ENCODE data around the gene TSHZ2. TPM values are rescaled to one million over a fixed set of nuclear protein-coding genes. Genes with fewer than 3 reads are reported as not detected.
A peak's percentile ranks its signal among the peaks of the same experiment; 100 is the strongest.

TSHZ2 gene
- total and polyA plus RNA-seq, 9 of the 15 experiments (the other 6 are each of a cell fraction or from before 2014, with no cell fraction given), result 0.03 to 0.20 (median 0.05) TPM; not detected in 4

DNA sequence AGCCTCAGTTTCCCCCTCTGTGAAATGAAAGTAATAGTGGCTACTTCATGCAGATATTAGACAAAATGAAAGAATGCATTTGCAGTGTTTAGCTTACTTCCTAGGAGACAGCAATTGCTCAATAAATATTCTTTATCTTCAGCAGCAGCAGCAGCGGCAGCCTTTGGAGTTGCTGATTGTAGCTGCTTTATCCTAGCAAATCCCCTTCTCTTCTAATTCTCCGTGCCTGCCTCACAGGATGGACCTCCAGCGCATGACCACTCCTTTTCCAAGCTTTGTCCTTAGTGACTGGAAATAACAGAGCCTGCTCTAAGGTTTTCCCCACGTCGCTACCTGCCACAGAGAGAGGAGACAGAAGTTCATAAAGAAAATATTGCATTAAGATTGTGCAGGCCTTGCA, 279.8 kb downstream of the TSHZ2 start:
- no peak for DNase-seq (ENCODE audit: extremely low read depth in 1 of 4, low spot score in 3 of 4)
- Histone ChIP-seq H3K4me1 (replicated peaks in 1 of 2; ENCODE audit: control insufficient read depth in 2 of 2, insufficient read depth in 2 of 2, low read length in 2 of 2) (peaks cover 0 to 2% of the 10 kb centered on the region in 2 experiments; a peak in 3 of 5 replicates), H2AFZ (ENCODE audit: low read depth, low read length) (no peak overlapping the region), H3K9me3 (replicated peaks; ENCODE audit: control insufficient read depth, insufficient read depth, low read depth, low read length) (0 out of 2 replicates have a peak, but pooled peaks cover 1% of the 10 kb centered on the region), H3K36me3 (ENCODE audit: control insufficient read depth, insufficient read depth, low read length) (no peaks in the 10 kb centered on the region), H3K9ac (ENCODE audit: insufficient read depth in 1 of 2, low read depth in 2 of 2, low read length in 2 of 2) (no peak overlapping the region), H3K4me3 (no peak overlapping the region), H4K20me1 (replicated peaks; ENCODE audit: control insufficient read depth, insufficient read depth, low read length) (no peaks in the 10 kb centered on the region), H3K79me2 (ENCODE audit: control insufficient read depth, insufficient read depth, low read length) (no peaks in the 10 kb centered on the region), H3K27me3 (ENCODE audit: control insufficient read depth in 2 of 2, insufficient read depth in 2 of 2, low read length in 2 of 2) (peaks cover 43 to 49% of the 10 kb centered on the region in 2 experiments), H3K4me2 (ENCODE audit: insufficient read depth, low read length) (no peak overlapping the region), H3K9me1 (ENCODE audit: control insufficient read depth, insufficient read depth, low read length) (no peaks in the 10 kb centered on the region), H3K27ac (ENCODE audit: extremely low read depth, low read depth, low read length) (no peak overlapping the region)
- ChIA-PET POLR2A (interaction anchor here (0.5 kb wide), 1 partner anchor 21 kb away, joined by 3 read pairs; no protein-coding TSS in a partner anchor), CTCF (ENCODE audit: low intra/inter-chr PET ratio) (no interaction called here)
- ATAC-seq, result no peak
- no TSS peak for BruUV-seq (replicated peaks)
- in situ Hi-C loops (cut with MboI) (no loop called here), intact Hi-C loops (cut with micrococcal nuclease) (no loop called here)
- 6% methylated on average over 5 of the region's 5 CpGs for WGBS (ENCODE audit: insufficient coverage, low coverage, missing lambda C conversion rate)
- no peak for FAIRE-seq
- TF ChIP-seq RFX1 (IDR thresholded peaks at IDR 0.05) (no peak), CEBPB (tag; IDR thresholded peaks at IDR 0.05) (0 out of 2 replicates have a peak, but pooled peaks have one; percentile 20)

DNA sequence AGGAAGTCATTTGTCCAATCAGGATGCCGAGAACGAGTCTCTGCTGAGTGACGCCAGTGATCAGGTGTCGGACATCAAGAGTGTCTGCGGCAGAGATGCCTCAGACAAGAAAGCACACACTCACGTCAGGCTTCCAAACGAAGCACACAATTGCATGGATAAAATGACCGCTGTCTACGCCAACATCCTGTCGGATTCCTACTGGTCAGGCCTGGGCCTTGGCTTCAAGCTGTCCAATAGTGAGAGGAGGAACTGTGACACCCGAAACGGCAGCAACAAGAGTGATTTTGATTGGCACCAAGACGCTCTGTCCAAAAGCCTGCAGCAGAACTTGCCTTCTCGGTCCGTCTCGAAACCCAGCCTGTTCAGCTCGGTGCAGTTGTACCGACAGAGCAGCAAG, 281.5 kb downstream of the TSHZ2 start:
- no TSS peak for BruUV-seq (replicated peaks)
- peak overlapping the region; percentile 68 for H3K4me2 ChIP-seq (ENCODE audit: insufficient read depth, low read length)
- H2AFZ ChIP-seq (ENCODE audit: low read depth, low read length), result peak overlapping the region; percentile 84
- no peaks in the 10 kb centered on the region for H3K36me3 ChIP-seq (ENCODE audit: control insufficient read depth, insufficient read depth, low read length)
- DNase-seq (ENCODE audit: extremely low read depth in 1 of 4, low spot score in 3 of 4), result peak in 2 of 4 experiments; percentile 11 to 44
- ChIA-PET POLR2A (interaction anchor here (0.6 to 1.0 kb wide), 3 partner anchors 9 to 355 kb away, joined by 3 read pairs; no protein-coding TSS in a partner anchor), CTCF (ENCODE audit: low intra/inter-chr PET ratio) (no interaction called here)
- H3K9ac ChIP-seq (ENCODE audit: insufficient read depth in 1 of 2, low read depth in 2 of 2, low read length in 2 of 2), result no peak overlapping the region
- H3K27ac ChIP-seq (ENCODE audit: extremely low read depth, low read depth, low read length), result no peak overlapping the region; the same call in 2 of the 3 replicates
- H3K9me3 ChIP-seq (replicated peaks; ENCODE audit: control insufficient read depth, insufficient read depth, low read depth, low read length), result 0 out of 2 replicates have a peak, but pooled peaks cover 1% of the 10 kb centered on the region
- no peaks in the 10 kb centered on the region for H3K79me2 ChIP-seq (ENCODE audit: control insufficient read depth, insufficient read depth, low read length)
- H3K4me3 ChIP-seq, result no peak overlapping the region
- no peaks in the 10 kb centered on the region for H4K20me1 ChIP-seq (replicated peaks; ENCODE audit: control insufficient read depth, insufficient read depth, low read length)
- intact Hi-C loops (cut with micrococcal nuclease) (no loop called here), in situ Hi-C loops (cut with MboI) (no loop called here)
- 13% methylated on average over 18 of the region's 18 CpGs for WGBS (ENCODE audit: insufficient coverage, low coverage, missing lambda C conversion rate)
- FAIRE-seq, result no peak
- peak; percentile 80 for ATAC-seq
- H3K27me3 ChIP-seq (ENCODE audit: control insufficient read depth in 2 of 2, insufficient read depth in 2 of 2, low read length in 2 of 2), result peaks cover 48 to 53% of the 10 kb centered on the region in 2 experiments
- no peaks in the 10 kb centered on the region for H3K9me1 ChIP-seq (ENCODE audit: control insufficient read depth, insufficient read depth, low read length)
- H3K4me1 ChIP-seq (replicated peaks in 1 of 2; ENCODE audit: control insufficient read depth in 2 of 2, insufficient read depth in 2 of 2, low read length in 2 of 2), result peaks cover 0 to 2% of the 10 kb centered on the region in 2 experiments; a peak in 3 of 5 replicates
- TF ChIP-seq NFYB (IDR thresholded peaks at IDR 0.05; ENCODE audit: extremely low read depth, insufficient read length), result peak; percentile 45
- no peak for TF ChIP-seq ZNF75A (CRISPR knock-in tag; IDR thresholded peaks at IDR 0.05)
- no peak for TF ChIP-seq POLR2H (tag; IDR thresholded peaks at IDR 0.05; ENCODE audit: low read depth)
- no peak for TF ChIP-seq TCF3 (CRISPR knock-in tag; IDR thresholded peaks at IDR 0.05)
- 0 out of 2 replicates have a peak, but pooled peaks have one; percentile 12 for TF ChIP-seq CREM (IDR thresholded peaks at IDR 0.05; ENCODE audit: low read depth)
- no peak for TF ChIP-seq MAFG (tag; conservative IDR thresholded peaks at IDR 0.05)
- TF ChIP-seq, protein P1, sequence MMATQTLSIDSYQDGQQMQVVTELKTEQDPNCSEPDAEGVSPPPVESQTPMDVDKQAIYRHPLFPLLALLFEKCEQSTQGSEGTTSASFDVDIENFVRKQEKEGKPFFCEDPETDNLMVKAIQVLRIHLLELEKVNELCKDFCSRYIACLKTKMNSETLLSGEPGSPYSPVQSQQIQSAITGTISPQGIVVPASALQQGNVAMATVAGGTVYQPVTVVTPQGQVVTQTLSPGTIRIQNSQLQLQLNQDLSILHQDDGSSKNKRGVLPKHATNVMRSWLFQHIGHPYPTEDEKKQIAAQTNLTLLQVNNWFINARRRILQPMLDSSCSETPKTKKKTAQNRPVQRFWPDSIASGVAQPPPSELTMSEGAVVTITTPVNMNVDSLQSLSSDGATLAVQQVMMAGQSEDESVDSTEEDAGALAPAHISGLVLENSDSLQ (IDR thresholded peaks at IDR 0.05), result peak; percentile 69
- TF ChIP-seq, protein P2, sequence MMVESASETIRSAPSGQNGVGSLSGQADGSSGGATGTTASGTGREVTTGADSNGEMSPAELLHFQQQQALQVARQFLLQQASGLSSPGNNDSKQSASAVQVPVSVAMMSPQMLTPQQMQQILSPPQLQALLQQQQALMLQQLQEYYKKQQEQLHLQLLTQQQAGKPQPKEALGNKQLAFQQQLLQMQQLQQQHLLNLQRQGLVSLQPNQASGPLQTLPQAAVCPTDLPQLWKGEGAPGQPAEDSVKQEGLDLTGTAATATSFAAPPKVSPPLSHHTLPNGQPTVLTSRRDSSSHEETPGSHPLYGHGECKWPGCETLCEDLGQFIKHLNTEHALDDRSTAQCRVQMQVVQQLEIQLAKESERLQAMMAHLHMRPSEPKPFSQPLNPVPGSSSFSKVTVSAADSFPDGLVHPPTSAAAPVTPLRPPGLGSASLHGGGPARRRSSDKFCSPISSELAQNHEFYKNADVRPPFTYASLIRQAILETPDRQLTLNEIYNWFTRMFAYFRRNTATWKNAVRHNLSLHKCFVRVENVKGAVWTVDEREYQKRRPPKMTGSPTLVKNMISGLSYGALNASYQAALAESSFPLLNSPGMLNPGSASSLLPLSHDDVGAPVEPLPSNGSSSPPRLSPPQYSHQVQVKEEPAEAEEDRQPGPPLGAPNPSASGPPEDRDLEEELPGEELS (CRISPR knock-in tag; IDR thresholded peaks at IDR 0.05; ENCODE audit: borderline replicate concordance), result no peak
- TF ChIP-seq L3MBTL2 (IDR thresholded peaks at IDR 0.05), result peak; percentile 65
- TF ChIP-seq ATF1 (CRISPR knock-in tag; IDR thresholded peaks at IDR 0.05), result no peak
- TF ChIP-seq ATF1 (tag; IDR thresholded peaks at IDR 0.05), result peak; percentile 54
- no peak for TF ChIP-seq MYNN (IDR thresholded peaks at IDR 0.05)
- no peak for TF ChIP-seq MYNN (CRISPR knock-in tag; IDR thresholded peaks at IDR 0.05)
